ENCODE results near the gene VWDE. TPM values are rescaled to one million over a fixed set of nuclear protein-coding genes. Genes with fewer than 3 reads are reported as not detected.

VWDE gene
- total RNA-seq, 1 donor from 2014 or later: 12.4 TPM

DNA sequence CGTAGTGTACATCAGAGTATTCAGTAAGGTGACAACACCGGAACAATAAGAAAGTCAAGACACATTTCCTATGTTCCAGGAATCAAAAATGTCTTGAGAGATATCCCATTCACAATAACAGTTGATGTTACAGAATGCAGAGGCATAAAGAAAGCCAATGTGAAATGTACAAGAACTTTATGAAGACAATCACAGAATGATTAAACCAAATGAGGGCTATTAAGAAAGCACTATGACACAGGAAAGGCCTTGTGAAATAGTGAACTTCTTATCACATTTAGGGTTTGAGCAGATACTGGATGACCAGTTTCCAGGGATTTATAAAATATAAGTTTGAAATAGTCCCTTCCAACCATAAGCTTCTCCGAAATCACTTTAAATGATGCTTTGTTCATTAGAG is 52.7 kb downstream of the VWDE start:
- Mint-ChIP-seq H3K4me1 (ENCODE audit: low read depth, unreplicated experiment) (no peaks in the 10 kb centered on the region), H3K27me3 (ENCODE audit: unreplicated experiment) (no peaks in the 10 kb centered on the region), H3K9me3 (ENCODE audit: unreplicated experiment) (no peaks in the 10 kb centered on the region), H3K4me3 (ENCODE audit: unreplicated experiment) (no peak overlapping the region), H3K27ac (ENCODE audit: unreplicated experiment) (no peak overlapping the region), H3K36me3 (ENCODE audit: unreplicated experiment) (no peaks in the 10 kb centered on the region)
- DNase-seq: no peak
- TF ChIP-seq, protein P1, sequence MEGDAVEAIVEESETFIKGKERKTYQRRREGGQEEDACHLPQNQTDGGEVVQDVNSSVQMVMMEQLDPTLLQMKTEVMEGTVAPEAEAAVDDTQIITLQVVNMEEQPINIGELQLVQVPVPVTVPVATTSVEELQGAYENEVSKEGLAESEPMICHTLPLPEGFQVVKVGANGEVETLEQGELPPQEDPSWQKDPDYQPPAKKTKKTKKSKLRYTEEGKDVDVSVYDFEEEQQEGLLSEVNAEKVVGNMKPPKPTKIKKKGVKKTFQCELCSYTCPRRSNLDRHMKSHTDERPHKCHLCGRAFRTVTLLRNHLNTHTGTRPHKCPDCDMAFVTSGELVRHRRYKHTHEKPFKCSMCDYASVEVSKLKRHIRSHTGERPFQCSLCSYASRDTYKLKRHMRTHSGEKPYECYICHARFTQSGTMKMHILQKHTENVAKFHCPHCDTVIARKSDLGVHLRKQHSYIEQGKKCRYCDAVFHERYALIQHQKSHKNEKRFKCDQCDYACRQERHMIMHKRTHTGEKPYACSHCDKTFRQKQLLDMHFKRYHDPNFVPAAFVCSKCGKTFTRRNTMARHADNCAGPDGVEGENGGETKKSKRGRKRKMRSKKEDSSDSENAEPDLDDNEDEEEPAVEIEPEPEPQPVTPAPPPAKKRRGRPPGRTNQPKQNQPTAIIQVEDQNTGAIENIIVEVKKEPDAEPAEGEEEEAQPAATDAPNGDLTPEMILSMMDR (IDR thresholded peaks at IDR 0.05; ENCODE audit: partially characterized antibody, unreplicated experiment): no peak

DNA sequence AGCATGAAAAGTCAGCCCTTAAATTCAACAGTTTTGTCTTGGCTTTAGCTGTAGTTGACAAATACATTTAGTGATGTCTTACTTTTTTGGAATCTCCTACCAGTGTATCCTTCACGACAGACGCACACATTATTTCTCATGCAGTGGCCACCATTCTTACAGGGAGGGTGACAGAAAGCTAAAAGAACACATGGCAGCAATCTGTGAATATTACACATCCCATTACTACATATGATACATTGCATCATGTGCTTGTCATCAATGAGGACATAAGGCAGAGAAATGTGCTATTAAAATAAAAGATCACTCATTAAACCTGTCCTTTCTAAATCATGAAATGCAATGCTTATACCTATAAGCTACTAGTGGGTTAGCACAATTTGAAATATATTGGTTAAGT is 66.6 kb downstream of the VWDE start:
- DNase-seq: no peak
- no peak overlapping the region for H3K4me3 Mint-ChIP-seq (ENCODE audit: unreplicated experiment)
- H3K36me3 Mint-ChIP-seq (ENCODE audit: unreplicated experiment): no peaks in the 10 kb centered on the region
- H3K27me3 Mint-ChIP-seq (ENCODE audit: unreplicated experiment): no peaks in the 10 kb centered on the region
- H3K27ac Mint-ChIP-seq (ENCODE audit: unreplicated experiment): peak overlapping the region; percentile 83
- no peaks in the 10 kb centered on the region for H3K9me3 Mint-ChIP-seq (ENCODE audit: unreplicated experiment)
- peaks cover 5% of the 10 kb centered on the region for H3K4me1 Mint-ChIP-seq (ENCODE audit: low read depth, unreplicated experiment)
- TF ChIP-seq, protein P1 (IDR thresholded peaks at IDR 0.05; ENCODE audit: partially characterized antibody, unreplicated experiment): no peak

DNA sequence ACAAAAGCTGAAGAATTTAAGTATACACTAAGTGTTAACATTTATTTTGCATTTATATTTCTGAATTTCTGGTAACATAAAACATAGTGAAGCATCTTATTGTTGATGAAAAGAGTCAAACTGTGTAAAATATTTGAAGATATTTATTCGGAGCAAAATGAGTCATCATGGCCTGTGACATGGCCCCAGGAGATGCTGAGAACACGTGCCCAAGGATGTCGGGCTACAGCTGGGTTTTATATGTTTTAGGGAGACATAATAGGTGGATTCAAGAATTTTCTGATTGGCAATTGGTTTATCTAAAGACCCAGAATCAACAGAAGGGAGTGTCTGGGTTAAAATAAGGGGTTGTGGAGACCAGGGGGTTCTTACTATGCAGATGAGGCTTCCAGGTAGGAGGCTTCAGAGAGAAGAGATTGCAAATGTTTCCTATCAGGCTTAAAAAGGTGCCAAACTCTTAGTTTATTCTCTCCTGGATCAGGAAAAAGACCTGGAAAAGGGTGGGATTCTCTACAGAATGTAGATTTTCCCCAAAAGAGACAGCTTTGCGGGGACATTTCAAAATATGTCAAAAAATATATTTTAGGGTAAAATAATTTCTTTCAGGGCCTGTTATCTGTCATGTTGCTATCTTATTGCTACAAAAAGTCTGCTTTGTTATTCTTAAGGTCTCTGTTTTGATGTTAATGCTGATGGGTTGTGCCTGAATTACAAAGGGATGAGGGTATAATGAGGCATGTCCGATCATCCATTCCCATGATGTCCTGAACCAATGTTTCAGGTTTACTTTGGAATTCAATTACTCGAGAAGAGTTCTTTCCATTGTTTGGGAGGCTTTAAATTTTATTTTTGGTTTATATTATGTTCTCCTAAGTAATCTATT is 74.5 kb downstream of the VWDE start:
- peaks cover 2% of the 10 kb centered on the region for H3K27me3 Mint-ChIP-seq (ENCODE audit: unreplicated experiment)
- H3K27ac Mint-ChIP-seq (ENCODE audit: unreplicated experiment): no peak overlapping the region
- peaks cover 1% of the 10 kb centered on the region for H3K9me3 Mint-ChIP-seq (ENCODE audit: unreplicated experiment)
- no peak overlapping the region for H3K4me3 Mint-ChIP-seq (ENCODE audit: unreplicated experiment)
- TF ChIP-seq, protein P1 (IDR thresholded peaks at IDR 0.05; ENCODE audit: partially characterized antibody, unreplicated experiment): no peak
- DNase-seq: no peak
- H3K36me3 Mint-ChIP-seq (ENCODE audit: unreplicated experiment): no peaks in the 10 kb centered on the region
- H3K4me1 Mint-ChIP-seq (ENCODE audit: low read depth, unreplicated experiment): peaks cover 4% of the 10 kb centered on the region

DNA sequence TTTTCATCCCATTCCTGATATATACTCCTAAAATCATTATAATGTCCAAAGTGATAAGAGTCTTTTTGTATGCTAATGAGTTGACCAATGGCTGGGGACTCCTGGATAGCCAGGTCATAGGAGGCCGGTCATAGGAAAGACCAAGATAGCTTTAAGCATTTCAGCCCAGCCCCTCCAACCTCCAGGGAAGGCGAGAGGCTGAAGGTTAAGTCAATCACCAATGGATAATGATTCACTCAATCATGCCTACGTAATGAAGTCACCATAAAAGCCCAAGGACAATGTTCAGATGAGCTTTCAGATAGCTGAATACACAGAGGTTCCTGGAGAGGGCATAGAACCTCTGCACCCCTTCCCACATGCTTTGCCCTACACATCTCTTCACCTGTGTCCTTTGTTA is 75.7 kb downstream of the VWDE start:
- no peak overlapping the region for H3K27ac Mint-ChIP-seq (ENCODE audit: unreplicated experiment)

DNA sequence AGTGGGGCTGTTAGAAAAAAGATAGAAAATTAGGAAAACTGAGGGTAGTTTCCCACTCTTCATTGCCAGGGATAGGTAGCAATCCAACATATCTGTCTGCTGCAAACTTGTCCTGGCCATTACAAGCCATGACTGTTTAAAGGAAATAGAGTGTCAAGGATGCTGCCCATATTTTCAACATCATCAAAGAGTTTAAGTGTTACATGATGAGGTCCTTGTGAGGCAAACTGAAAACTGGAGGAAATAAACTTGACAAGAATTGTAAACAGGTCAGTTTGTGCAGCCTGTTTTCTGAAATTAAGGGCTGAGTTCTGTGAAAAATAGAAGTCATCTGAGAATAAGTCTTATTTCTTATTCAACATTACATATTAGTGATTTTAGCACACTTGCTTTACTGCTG is 78.0 kb downstream of the VWDE start:
- peaks cover 1% of the 10 kb centered on the region for H3K9me3 Mint-ChIP-seq (ENCODE audit: unreplicated experiment)
- TF ChIP-seq, protein P1 (IDR thresholded peaks at IDR 0.05; ENCODE audit: partially characterized antibody, unreplicated experiment): no peak
- no peaks in the 10 kb centered on the region for H3K36me3 Mint-ChIP-seq (ENCODE audit: unreplicated experiment)
- no peak overlapping the region for H3K27ac Mint-ChIP-seq (ENCODE audit: unreplicated experiment)
- H3K4me1 Mint-ChIP-seq (ENCODE audit: low read depth, unreplicated experiment): peaks cover 12% of the 10 kb centered on the region
- DNase-seq: no peak
- peaks cover 2% of the 10 kb centered on the region for H3K27me3 Mint-ChIP-seq (ENCODE audit: unreplicated experiment)
- no peak overlapping the region for H3K4me3 Mint-ChIP-seq (ENCODE audit: unreplicated experiment)

More for the DNA sequence above, 75.7 kb downstream of the VWDE start:
- TF ChIP-seq, protein P1 (IDR thresholded peaks at IDR 0.05; ENCODE audit: partially characterized antibody, unreplicated experiment): no peak
- no peaks in the 10 kb centered on the region for H3K36me3 Mint-ChIP-seq (ENCODE audit: unreplicated experiment)
- no peak overlapping the region for H3K4me3 Mint-ChIP-seq (ENCODE audit: unreplicated experiment)
- H3K27me3 Mint-ChIP-seq (ENCODE audit: unreplicated experiment): peaks cover 2% of the 10 kb centered on the region
- peaks cover 4% of the 10 kb centered on the region for H3K4me1 Mint-ChIP-seq (ENCODE audit: low read depth, unreplicated experiment)
- peaks cover 1% of the 10 kb centered on the region for H3K9me3 Mint-ChIP-seq (ENCODE audit: unreplicated experiment)
- DNase-seq: peak; percentile 23
